Endothelial cell of umbilical vein (primary cell): ENCODE results near the gene CNGB1.

Experiments
- EZH2 ChIP-seq: IDR thresholded peaks from 2 replicates; pipeline ENCODE4 v1.6.1; 2012; ENCODE audit warnings: borderline replicate concordance, low read depth, mild to moderate bottlenecking, moderate library complexity, low read length, inconsistent platforms; ENCODE audit not compliant: severe bottlenecking
- POLR2A ChIP-seq: IDR thresholded peaks from 2 replicates; pipeline ENCODE4 v1.6.1; 2012; ENCODE audit warnings: low read depth, mild to moderate bottlenecking, control low read depth, low read length
- TF ChIP-seq, protein P1 (sequence below), 2 donors: IDR thresholded peaks; 1 replicate in 1 of 2; 2 replicates in 1 of 2; pipeline ENCODE4 v1.5.1; 2011; ENCODE audit warnings: low read length in 2 of 2, mild to moderate bottlenecking in 2 of 2, moderate library complexity in 2 of 2, control low read depth in 1 of 2, inconsistent platforms in 1 of 2, low read depth in 1 of 2; ENCODE audit not compliant: insufficient read depth in 1 of 2; ENCODE audit errors: extremely low read depth in 1 of 2

DNA sequence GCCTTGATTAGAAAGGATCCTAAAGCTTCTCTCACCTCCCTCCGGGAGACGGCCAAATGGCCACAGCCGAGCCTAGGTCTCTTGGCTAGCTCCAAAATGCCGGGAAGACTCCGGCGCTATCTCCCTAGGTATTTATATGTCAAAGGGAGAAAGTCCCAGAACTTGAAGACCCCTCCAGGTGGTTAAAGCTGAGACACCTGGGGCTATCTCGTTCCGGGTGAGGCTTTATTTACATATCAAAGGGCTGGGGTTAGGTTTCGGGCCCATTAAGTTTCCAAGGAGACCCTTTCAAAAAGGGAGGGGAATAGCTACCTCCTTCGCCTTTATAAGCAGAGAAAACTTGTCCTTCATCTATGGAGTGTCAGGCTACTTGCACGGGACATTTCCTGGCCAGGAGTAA is 97.7 kb downstream of the CNGB1 start:
- TF ChIP-seq, protein P1, sequence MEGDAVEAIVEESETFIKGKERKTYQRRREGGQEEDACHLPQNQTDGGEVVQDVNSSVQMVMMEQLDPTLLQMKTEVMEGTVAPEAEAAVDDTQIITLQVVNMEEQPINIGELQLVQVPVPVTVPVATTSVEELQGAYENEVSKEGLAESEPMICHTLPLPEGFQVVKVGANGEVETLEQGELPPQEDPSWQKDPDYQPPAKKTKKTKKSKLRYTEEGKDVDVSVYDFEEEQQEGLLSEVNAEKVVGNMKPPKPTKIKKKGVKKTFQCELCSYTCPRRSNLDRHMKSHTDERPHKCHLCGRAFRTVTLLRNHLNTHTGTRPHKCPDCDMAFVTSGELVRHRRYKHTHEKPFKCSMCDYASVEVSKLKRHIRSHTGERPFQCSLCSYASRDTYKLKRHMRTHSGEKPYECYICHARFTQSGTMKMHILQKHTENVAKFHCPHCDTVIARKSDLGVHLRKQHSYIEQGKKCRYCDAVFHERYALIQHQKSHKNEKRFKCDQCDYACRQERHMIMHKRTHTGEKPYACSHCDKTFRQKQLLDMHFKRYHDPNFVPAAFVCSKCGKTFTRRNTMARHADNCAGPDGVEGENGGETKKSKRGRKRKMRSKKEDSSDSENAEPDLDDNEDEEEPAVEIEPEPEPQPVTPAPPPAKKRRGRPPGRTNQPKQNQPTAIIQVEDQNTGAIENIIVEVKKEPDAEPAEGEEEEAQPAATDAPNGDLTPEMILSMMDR (IDR thresholded peaks at IDR 0.05; ENCODE audit: extremely low read depth in 1 of 2, insufficient read depth in 1 of 2, low read depth in 1 of 2, low read length in 2 of 2) = no peak
- TF ChIP-seq POLR2A (no peak), EZH2 (no peak)
